ENCODE results near the gene GLT1D1.

Gene GLT1D1

DNA sequence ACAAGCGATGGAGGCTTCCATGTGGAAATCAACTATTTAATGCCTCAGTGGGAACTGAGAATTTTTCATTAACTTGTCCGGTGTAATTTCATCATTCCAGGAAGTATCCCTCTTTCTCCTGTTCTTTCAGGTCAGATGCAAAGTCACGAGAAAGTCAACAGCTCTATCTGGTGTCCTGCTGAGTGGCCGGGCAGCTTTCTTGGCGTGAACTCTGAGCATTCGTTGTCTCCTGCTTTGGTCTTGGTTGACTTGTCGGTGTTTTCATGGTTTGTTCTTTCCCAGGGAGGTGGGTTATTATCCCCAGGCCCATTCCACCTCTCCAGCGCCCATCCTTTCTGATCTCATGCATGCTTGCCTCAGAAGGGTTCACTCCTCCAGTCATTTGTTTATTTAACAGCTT is 149.1 kb downstream of the GLT1D1 start:
- DNase-seq (ENCODE audit: low spot score) = no peak

DNA sequence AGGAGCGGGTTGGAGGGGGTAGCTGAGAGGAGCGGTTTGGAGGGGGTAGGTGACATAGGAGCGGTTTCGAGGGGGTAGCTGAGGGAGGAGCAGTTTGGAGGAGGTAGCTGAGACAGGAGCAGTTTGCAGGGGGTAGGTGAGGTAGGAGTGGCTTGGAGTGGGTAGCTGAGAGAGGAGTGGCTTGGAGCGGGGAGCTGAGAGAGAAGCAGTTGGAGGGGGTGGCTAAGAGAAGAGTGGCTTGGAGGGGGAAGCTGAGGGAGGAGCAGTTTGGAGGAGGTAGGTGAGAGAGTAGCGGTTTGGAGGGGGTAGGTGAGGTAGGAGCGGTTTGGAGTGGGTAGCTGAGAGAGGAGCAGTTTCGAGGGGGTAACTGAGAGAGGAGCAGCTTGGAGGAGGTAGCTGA is 152.1 kb downstream of the GLT1D1 start:
- no peak for DNase-seq (ENCODE audit: low spot score)

DNA sequence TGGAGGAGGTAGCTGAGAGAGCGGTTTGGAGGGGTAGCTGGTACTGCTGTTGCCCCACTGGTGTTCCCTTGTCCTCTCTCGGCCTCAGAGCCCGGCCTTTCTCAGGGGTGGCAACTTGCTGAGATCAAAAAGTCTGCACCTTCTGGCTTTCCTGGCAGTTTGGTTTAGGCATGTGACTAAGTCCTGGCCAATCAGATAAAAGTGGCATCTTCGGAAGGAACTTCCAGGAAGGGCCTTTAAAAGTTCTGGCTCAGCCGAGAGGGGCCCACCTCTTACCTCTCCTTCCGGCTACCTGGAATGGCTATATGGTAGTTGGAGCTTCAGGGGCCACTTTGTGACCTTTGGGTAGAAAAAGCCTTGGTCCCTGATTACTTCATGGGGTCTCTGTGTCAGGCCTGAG is 152.6 kb downstream of the GLT1D1 start:
- no peak for DNase-seq (ENCODE audit: low spot score)

DNA sequence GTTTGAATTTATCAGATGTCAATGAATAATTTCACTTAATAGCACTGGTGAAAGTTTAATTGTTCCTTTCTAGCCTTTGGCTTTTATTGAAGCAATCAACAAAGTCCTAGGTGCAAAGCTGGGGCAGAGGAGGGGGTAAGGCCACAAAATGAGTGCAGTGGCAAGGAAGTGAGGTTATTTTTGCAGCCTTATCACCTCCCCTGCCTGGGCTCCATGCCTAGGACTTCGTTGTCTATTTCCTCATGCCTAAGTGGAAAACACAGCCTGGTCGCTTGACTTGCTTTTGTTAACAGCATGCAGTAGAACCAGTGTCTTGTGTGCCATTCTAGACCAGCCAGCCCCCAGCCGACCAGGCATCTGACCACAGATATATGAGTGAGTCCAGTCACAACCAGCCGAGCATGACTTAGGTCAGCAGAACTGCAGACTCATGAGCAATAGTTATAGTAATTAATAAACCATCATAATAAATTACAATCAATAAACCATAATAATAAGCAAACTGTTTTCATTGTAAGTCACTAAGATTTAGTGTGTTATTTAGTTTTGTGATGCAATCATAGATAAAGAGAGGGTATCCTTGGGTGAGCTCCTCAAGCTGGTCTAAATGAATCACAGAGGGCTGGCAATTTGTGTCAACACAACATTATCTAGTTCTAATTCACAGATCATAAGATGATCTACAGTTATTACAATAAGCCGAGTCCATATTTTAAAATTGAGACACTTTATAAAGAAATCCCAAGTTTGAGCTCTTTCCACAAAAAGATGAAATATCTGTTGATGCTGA is 156.8 kb downstream of the GLT1D1 start:
- DNase-seq (ENCODE audit: low spot score) = no peak

DNA sequence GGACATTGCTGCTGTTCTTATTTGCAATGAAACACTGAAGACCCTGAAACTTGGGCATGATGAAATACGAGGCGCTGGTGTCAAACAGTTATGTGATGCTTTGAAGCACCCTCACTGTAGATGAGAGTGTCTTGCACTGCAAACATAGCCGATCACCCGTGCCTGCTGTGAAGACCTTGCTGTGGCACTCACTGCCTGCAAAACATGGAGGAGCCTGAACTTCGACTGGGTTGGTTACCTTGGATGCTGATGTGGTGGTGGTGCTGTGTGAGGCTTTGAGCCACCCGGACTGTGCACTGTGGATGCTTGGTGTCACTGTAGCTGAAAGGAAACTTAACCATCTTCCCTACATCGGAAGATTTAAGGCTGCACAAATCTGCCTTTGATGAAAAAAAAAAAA is 162.9 kb downstream of the GLT1D1 start:
- no peak for DNase-seq (ENCODE audit: low spot score)

DNA sequence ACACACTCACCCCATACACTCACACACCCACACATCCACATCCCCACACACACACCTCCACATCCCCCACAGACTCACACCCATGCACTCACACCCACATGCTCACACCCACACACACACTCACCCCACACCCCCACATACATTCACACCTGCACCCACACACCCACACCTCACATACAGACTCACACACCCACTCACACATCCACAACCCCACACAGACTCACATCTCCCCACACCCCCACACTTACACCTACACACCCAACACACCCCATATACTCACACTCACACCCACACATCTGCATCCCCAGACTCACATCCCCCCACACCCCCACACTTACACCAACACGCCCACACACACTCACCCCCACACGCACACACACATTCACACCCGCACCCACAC is 171.8 kb downstream of the GLT1D1 start:
- DNase-seq (ENCODE audit: low spot score) = no peak

DNA sequence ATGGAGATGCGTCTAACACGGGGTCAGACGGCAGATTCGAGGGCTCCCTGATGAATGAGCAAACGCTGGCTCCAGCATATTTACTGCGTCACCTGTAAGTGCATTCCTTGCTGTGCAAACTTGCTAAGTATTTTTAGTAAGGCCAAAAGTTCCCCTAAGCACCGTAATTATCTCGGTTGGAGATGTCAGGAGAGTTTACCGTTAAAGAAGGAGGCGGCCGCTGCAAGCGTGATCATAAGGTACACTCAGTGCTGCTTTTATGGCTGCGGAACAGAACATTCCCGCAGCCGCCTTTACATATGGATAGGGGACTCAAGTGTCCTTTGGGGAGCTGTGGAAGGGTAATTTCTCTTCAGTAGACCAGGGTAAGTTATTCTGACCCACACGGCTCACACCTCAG is 175.6 kb downstream of the GLT1D1 start:
- no peak for DNase-seq (ENCODE audit: low spot score)

Data from HuH-7 (cell line).